ENCODE measurements around the gene LRRC46.

The LRRC46 gene

DNA sequence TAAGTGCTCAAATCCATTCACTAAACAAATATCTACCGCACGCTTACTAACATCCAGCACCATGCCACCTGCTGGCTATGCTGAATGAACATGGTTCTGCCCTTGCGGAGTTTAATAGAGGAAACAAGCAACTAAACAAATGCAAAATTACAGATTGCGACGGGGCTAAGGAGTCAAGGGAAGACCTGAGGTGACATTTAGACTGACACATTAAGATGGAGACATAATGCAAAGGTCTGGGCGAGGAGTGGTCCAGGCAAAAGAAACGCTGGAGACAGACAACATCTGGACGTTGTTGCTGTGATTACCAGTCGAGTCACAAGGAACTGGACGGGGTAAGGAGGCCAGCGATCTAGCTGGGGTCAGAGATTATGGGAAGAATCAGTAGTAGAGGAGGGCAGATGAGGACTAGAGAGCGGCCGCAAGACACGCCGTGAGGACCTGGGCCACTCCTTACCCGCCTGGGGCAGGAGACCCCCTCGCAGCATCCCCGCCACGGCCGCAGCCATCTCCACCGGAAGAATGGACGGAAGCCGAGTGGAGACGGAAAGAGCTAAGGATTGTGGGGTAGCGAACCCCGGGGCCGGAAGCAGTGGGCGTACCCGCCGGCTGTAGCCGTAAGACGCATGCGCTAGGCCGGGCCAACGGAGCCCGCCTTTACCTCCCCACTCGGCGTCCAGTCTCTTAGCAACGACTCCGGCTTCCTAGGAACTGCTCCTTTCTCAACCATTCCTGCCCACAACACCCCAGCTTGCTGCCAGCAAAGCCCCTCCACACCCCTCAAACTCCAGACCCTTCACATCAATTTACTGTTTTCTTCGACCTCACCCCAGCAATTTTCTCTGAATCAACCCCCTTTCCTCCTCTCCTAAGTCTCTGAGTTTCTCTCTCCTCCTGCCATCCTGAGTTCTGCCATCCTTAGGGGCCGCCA, at the start of gene LRRC46, which contains the start of gene MRPL10:
TSS of gene LRRC46 (plus strand) at position 668 of the 931 bp plus-strand sequence. CDS start 320 bp downstream, outside the sequence.
TSS of gene MRPL10 (minus strand) at position 539 of the 931 bp plus-strand sequence. CDS start at position 509, 30 bp downstream.
- Histone ChIP-seq H3K4me3 (ENCODE audit: low read depth in 1 of 2, low read length in 2 of 2) (peak within 1 kb of the TSS; percentile 82 to 100), H3K36me3 (ENCODE audit: control insufficient read depth in 1 of 2, insufficient read depth in 2 of 2, low read length in 2 of 2) (peaks cover 25 to 33% of the 10 kb centered on the region in 2 donors), H3K27me3 (ENCODE audit: low read depth, low read length) (no peaks in the 10 kb centered on the region), H3K9me3 (ENCODE audit: control insufficient read depth in 1 of 2, low read length in 2 of 2) (no peaks in the 10 kb centered on the region), H3K27ac (ENCODE audit: low read length) (peak within 1 kb of the TSS; percentile 96), H3K4me1 (ENCODE audit: control insufficient read depth in 1 of 2, insufficient read depth in 2 of 2, low read length in 2 of 2) (peaks cover 4 to 24% of the 10 kb centered on the region in 2 donors)

- peaks cover 16% of the 10 kb centered on the region for H3K27me3 ChIP-seq (ENCODE audit: low read depth, low read length)
- H3K4me3 ChIP-seq (ENCODE audit: low read depth in 1 of 2, low read length in 2 of 2), result no peak overlapping the region
- no peak overlapping the region for H3K27ac ChIP-seq (ENCODE audit: low read length)
- H3K4me1 ChIP-seq (ENCODE audit: control insufficient read depth in 1 of 2, insufficient read depth in 2 of 2, low read length in 2 of 2), result peaks cover 0 to 10% of the 10 kb centered on the region in 2 donors
- no peaks in the 10 kb centered on the region for H3K9me3 ChIP-seq (ENCODE audit: control insufficient read depth in 1 of 2, low read length in 2 of 2)
- no peaks in the 10 kb centered on the region for H3K36me3 ChIP-seq (ENCODE audit: control insufficient read depth in 1 of 2, insufficient read depth in 2 of 2, low read length in 2 of 2)
These were observed 45.8 kb upstream of the LRRC46 start for GRCh38 chr17:47785538-47786123.

- Histone ChIP-seq H3K27ac (ENCODE audit: low read length) (no peak overlapping the region), H3K9me3 (ENCODE audit: control insufficient read depth in 1 of 2, low read length in 2 of 2) (no peaks in the 10 kb centered on the region), H3K4me3 (ENCODE audit: low read depth in 1 of 2, low read length in 2 of 2) (peak overlapping the region in 1 of 2 donors; percentile 61), H3K27me3 (ENCODE audit: low read depth, low read length) (peaks cover 33% of the 10 kb centered on the region), H3K4me1 (ENCODE audit: control insufficient read depth in 1 of 2, insufficient read depth in 2 of 2, low read length in 2 of 2) (peaks cover 0 to 10% of the 10 kb centered on the region in 2 donors), H3K36me3 (ENCODE audit: control insufficient read depth in 1 of 2, insufficient read depth in 2 of 2, low read length in 2 of 2) (no peaks in the 10 kb centered on the region)
These were observed 41.6 kb upstream of the LRRC46 start for GRCh38 chr17:47789611-47790561.

DNA sequence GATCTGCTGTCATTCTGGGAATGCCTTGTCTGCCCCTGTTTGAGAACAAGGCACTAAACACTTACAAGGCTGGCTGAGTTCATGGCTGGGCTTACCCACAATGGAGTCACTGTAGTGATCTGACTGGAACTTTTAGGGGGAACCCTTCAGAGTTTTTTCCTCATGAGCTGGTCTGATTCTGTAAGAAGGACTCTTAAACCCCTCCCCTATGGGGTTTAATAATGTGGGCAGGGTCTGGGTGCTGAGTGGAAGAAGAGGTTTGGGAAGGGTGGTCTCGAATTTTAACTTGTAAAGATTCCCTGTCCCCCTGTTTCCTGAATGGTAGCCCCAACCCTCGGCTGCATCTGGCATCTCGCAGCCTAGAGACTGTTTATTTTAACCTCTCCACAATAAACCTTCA, 40.4 kb upstream of the LRRC46 start:
- Histone ChIP-seq H3K36me3 (ENCODE audit: control insufficient read depth in 1 of 2, insufficient read depth in 2 of 2, low read length in 2 of 2) (no peaks in the 10 kb centered on the region), H3K9me3 (ENCODE audit: control insufficient read depth in 1 of 2, low read length in 2 of 2) (no peaks in the 10 kb centered on the region), H3K4me1 (ENCODE audit: control insufficient read depth in 1 of 2, insufficient read depth in 2 of 2, low read length in 2 of 2) (peaks cover 0 to 10% of the 10 kb centered on the region in 2 donors), H3K27me3 (ENCODE audit: low read depth, low read length) (peaks cover 33% of the 10 kb centered on the region), H3K4me3 (ENCODE audit: low read depth in 1 of 2, low read length in 2 of 2) (no peak overlapping the region), H3K27ac (ENCODE audit: low read length) (no peak overlapping the region)

DNA sequence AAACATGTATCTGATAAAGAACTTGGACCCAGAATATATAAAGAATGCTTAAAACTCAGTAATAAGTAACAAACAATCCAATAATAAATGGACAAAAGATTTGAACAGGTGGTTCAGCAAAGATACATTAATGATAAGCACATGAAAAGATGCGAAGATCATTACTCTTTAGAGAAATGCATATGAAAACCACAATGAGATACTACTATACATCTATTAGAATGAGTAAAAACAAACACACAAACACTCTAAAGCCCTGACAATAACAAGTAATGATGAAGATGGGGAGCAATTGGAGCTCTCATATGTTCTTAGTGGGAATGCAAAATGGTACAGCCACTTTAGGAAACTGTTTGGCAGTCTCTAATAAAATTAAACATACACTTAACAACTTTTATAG, 39.0 kb upstream of the LRRC46 start:
- Histone ChIP-seq H3K4me3 (ENCODE audit: low read depth in 1 of 2, low read length in 2 of 2) (no peak overlapping the region), H3K36me3 (ENCODE audit: control insufficient read depth in 1 of 2, insufficient read depth in 2 of 2, low read length in 2 of 2) (no peaks in the 10 kb centered on the region), H3K9me3 (ENCODE audit: control insufficient read depth in 1 of 2, low read length in 2 of 2) (no peaks in the 10 kb centered on the region), H3K27ac (ENCODE audit: low read length) (no peak overlapping the region), H3K27me3 (ENCODE audit: low read depth, low read length) (peaks cover 33% of the 10 kb centered on the region), H3K4me1 (ENCODE audit: control insufficient read depth in 1 of 2, insufficient read depth in 2 of 2, low read length in 2 of 2) (peaks cover 0 to 10% of the 10 kb centered on the region in 2 donors)

GRCh38 chr17:47792979-47793378, 38.5 kb upstream of the LRRC46 start:
- Histone ChIP-seq H3K27me3 (ENCODE audit: low read depth, low read length) (peaks cover 30% of the 10 kb centered on the region), H3K4me3 (ENCODE audit: low read depth in 1 of 2, low read length in 2 of 2) (no peak overlapping the region), H3K36me3 (ENCODE audit: control insufficient read depth in 1 of 2, insufficient read depth in 2 of 2, low read length in 2 of 2) (no peaks in the 10 kb centered on the region)

DNA sequence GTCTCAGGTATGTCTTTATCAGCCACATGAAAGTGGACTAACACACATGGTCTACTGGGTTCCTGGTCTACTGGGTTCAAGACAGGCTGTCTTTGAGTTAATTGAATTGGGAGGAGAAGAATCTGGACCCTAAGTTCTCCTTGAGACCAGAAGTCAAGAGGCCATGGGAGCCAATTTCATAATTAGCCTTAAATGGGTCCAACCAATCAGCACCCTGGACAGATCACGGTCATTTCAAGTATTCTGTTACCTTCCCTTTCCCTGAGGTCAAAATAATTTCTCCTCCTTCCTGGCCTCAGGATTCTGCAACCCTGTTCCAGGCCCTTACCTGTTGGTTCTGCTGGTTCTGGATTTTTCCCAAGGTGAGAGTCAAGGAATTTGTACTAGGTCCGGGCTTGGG, 33.7 kb upstream of the LRRC46 start:
- Histone ChIP-seq H3K4me1 (ENCODE audit: control insufficient read depth in 1 of 2, insufficient read depth in 2 of 2, low read length in 2 of 2) (no peaks in the 10 kb centered on the region), H3K9me3 (ENCODE audit: control insufficient read depth in 1 of 2, low read length in 2 of 2) (no peaks in the 10 kb centered on the region), H3K27me3 (ENCODE audit: low read depth, low read length) (peaks cover 12% of the 10 kb centered on the region), H3K36me3 (ENCODE audit: control insufficient read depth in 1 of 2, insufficient read depth in 2 of 2, low read length in 2 of 2) (no peaks in the 10 kb centered on the region), H3K4me3 (ENCODE audit: low read depth in 1 of 2, low read length in 2 of 2) (no peak overlapping the region), H3K27ac (ENCODE audit: low read length) (no peak overlapping the region)

More at GRCh38 chr17:47792979-47793378, 38.5 kb upstream of the LRRC46 start:
- H3K27ac ChIP-seq (ENCODE audit: low read length), result no peak overlapping the region
- peaks cover 0 to 10% of the 10 kb centered on the region in 2 donors for H3K4me1 ChIP-seq (ENCODE audit: control insufficient read depth in 1 of 2, insufficient read depth in 2 of 2, low read length in 2 of 2)
- no peaks in the 10 kb centered on the region for H3K9me3 ChIP-seq (ENCODE audit: control insufficient read depth in 1 of 2, low read length in 2 of 2)

DNA sequence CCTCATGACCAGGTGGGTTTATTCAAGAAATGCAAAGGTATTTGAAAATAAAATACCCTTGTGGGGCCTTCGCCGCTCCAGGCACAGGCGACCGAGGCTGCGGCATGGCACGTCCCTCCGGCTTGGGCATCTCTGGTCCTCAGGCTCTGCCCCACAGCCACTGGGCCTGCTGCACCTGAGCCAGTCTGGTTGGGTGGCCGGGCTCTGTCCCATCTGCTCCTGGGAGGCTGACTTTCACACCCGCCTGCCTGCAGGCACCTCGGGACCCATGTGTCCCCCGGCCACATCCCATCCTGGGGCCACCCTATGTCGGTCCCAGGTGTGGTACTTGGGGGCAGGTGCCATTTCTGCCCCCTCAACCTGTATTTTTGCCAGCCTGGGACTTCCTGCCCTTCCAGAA, 30.8 kb upstream of the LRRC46 start:
- Histone ChIP-seq H3K36me3 (ENCODE audit: control insufficient read depth in 1 of 2, insufficient read depth in 2 of 2, low read length in 2 of 2) (no peaks in the 10 kb centered on the region), H3K27ac (ENCODE audit: low read length) (no peak overlapping the region), H3K27me3 (ENCODE audit: low read depth, low read length) (no peaks in the 10 kb centered on the region), H3K4me3 (ENCODE audit: low read depth in 1 of 2, low read length in 2 of 2) (no peak overlapping the region), H3K9me3 (ENCODE audit: control insufficient read depth in 1 of 2, low read length in 2 of 2) (no peaks in the 10 kb centered on the region), H3K4me1 (ENCODE audit: control insufficient read depth in 1 of 2, insufficient read depth in 2 of 2, low read length in 2 of 2) (no peaks in the 10 kb centered on the region)

- H3K27ac ChIP-seq (ENCODE audit: low read length), result no peak overlapping the region
- no peaks in the 10 kb centered on the region for H3K36me3 ChIP-seq (ENCODE audit: control insufficient read depth in 1 of 2, insufficient read depth in 2 of 2, low read length in 2 of 2)
- no peaks in the 10 kb centered on the region for H3K4me1 ChIP-seq (ENCODE audit: control insufficient read depth in 1 of 2, insufficient read depth in 2 of 2, low read length in 2 of 2)
These were observed 30.2 kb upstream of the LRRC46 start for GRCh38 chr17:47801176-47801765.

GRCh38 chr17:47801906-47802305, 29.6 kb upstream of the LRRC46 start:
- Histone ChIP-seq H3K4me1 (ENCODE audit: control insufficient read depth in 1 of 2, insufficient read depth in 2 of 2, low read length in 2 of 2) (no peaks in the 10 kb centered on the region), H3K27me3 (ENCODE audit: low read depth, low read length) (no peaks in the 10 kb centered on the region), H3K27ac (ENCODE audit: low read length) (no peak overlapping the region), H3K9me3 (ENCODE audit: control insufficient read depth in 1 of 2, low read length in 2 of 2) (no peaks in the 10 kb centered on the region), H3K36me3 (ENCODE audit: control insufficient read depth in 1 of 2, insufficient read depth in 2 of 2, low read length in 2 of 2) (peaks cover 3 to 5% of the 10 kb centered on the region in 2 donors), H3K4me3 (ENCODE audit: low read depth in 1 of 2, low read length in 2 of 2) (no peak overlapping the region)

More at GRCh38 chr17:47801176-47801765, 30.2 kb upstream of the LRRC46 start:
- Histone ChIP-seq H3K27me3 (ENCODE audit: low read depth, low read length) (no peaks in the 10 kb centered on the region), H3K4me3 (ENCODE audit: low read depth in 1 of 2, low read length in 2 of 2) (no peak overlapping the region), H3K9me3 (ENCODE audit: control insufficient read depth in 1 of 2, low read length in 2 of 2) (no peaks in the 10 kb centered on the region)

All from muscle layer of duodenum (tissue), 2 donors.